Activated CD8-positive, alpha-beta T cell treated with anti-CD3 and anti-CD28 coated beads for 36 hours (primary cell): ENCODE results near the gene UTRN. TPM values are rescaled to one million over a fixed set of nuclear protein-coding genes. Genes with fewer than 3 reads are reported as not detected.

Source experiments
- ATAC-seq: fragments of 200-7000 bp; cut with Tn5 transposase; one replicate; pipeline ENCODE4 v1.10.0; 2021; ENCODE audit warnings: mild to moderate bottlenecking, moderate library complexity
- CTCF ChIA-PET: fragments of 350-600 bp; sonication (Branson Sonifier 250); formaldehyde crosslinking; loops from one replicate; lab custom pipeline; 2021; ENCODE audit warnings: antibody characterized with exemption; lab: Charles Lee
- POLR2A ChIA-PET: fragments of 350-600 bp; sonication (Branson Sonifier 250); formaldehyde crosslinking; loops from one replicate; lab custom pipeline; 2021; ENCODE audit warnings: antibody characterized with exemption; lab: Charles Lee
- DNase-seq: peaks from one replicate; pipeline ENCODE4 v3.0.0-alpha.2; 2020
- H3K27ac Mint-ChIP-seq: one replicate; pipeline ENCODE4 v1.8.0; 2021; ENCODE audit warnings: mild to moderate bottlenecking, mixed read lengths
- H3K27me3 Mint-ChIP-seq: one replicate; pipeline ENCODE4 v1.8.0; 2021; ENCODE audit warnings: mixed read lengths
- H3K36me3 Mint-ChIP-seq: one replicate; pipeline ENCODE4 v1.8.0; 2021; ENCODE audit warnings: low read depth, mixed read lengths
- H3K4me1 Mint-ChIP-seq: one replicate; pipeline ENCODE4 v1.8.0; 2021; ENCODE audit warnings: low read depth, mixed read lengths
- H3K4me3 Mint-ChIP-seq: one replicate; pipeline ENCODE4 v1.8.0; 2021; ENCODE audit warnings: mild to moderate bottlenecking, moderate library complexity, mixed read lengths
- H3K9me3 Mint-ChIP-seq: one replicate; pipeline ENCODE4 v1.8.0; 2021; ENCODE audit warnings: mixed read lengths
- intact Hi-C: fragments of 100-400 bp; cut with micrococcal nuclease; formaldehyde crosslinking; loops from one replicate; pipeline ENCODE4 v1.10.0; 2022
- total RNA-seq, 2 experiments: library from RNA; stranded (reverse); gene quantifications; one replicate each; pipeline ENCODE4 v1.2.3, GENCODE V29; 2021
- TF ChIP-seq, protein P1 (sequence below): fragments of 200-600 bp; IDR thresholded peaks from one replicate; pipeline ENCODE4 v1.8.0; 2022; ENCODE audit warnings: antibody characterized with exemption, mild to moderate bottlenecking

Gene UTRN
- total RNA-seq, 2 experiments from 2014 or later = 53.9 to 58.5 TPM

DNA sequence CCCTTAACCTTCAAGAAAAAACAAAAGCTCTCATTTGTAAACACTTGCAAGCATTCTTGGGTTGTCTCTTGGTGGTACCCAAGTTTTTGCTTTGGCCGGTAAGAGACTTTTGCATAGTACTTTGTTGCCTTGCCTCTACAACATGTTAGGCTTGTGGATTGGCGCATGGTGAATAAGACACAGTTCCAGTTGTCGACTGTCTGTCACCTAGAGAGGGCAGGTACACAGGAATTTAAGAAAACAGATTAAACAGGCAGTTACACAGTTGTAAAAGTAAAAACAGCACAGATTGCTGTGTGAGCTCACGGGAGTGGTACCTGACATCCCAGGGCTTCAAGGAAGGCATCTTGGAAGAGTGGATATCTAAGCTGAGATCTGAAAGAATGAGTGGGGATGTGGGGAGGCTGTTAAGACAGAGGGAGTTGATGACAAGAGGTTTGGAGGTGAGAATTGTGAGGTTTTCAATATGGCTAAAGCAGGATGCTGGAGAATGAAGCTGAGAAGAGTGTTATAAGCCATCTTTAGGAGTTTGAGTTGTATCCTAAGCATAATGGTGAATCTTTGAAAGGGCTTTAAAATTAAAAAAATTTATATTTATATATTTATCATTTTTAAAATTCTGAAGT is 19.2 kb downstream of the UTRN start:
- Mint-ChIP-seq H3K4me3 (no peak overlapping the region), H3K27me3 (peaks cover 4% of the 10 kb centered on the region), H3K9me3 (no peaks in the 10 kb centered on the region), H3K36me3 (peaks cover 1% of the 10 kb centered on the region), H3K4me1 (peaks cover 19% of the 10 kb centered on the region), H3K27ac (no peak overlapping the region)
- ATAC-seq (no peak), DNase-seq (no peak)
- ChIA-PET CTCF (interaction anchor here (2.5 kb wide), 1 partner anchor 12 kb away, joined by 6 read pairs; no protein-coding TSS in a partner anchor), POLR2A (interaction anchor here (0.8 to 2.6 kb wide), 5 partner anchors 10 to 40 kb away, joined by 3 to 9 read pairs (median 6); partner anchors contain the start of gene UTRN)
- intact Hi-C loops = no loop called here
- TF ChIP-seq, protein P1, sequence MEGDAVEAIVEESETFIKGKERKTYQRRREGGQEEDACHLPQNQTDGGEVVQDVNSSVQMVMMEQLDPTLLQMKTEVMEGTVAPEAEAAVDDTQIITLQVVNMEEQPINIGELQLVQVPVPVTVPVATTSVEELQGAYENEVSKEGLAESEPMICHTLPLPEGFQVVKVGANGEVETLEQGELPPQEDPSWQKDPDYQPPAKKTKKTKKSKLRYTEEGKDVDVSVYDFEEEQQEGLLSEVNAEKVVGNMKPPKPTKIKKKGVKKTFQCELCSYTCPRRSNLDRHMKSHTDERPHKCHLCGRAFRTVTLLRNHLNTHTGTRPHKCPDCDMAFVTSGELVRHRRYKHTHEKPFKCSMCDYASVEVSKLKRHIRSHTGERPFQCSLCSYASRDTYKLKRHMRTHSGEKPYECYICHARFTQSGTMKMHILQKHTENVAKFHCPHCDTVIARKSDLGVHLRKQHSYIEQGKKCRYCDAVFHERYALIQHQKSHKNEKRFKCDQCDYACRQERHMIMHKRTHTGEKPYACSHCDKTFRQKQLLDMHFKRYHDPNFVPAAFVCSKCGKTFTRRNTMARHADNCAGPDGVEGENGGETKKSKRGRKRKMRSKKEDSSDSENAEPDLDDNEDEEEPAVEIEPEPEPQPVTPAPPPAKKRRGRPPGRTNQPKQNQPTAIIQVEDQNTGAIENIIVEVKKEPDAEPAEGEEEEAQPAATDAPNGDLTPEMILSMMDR = no peak

DNA sequence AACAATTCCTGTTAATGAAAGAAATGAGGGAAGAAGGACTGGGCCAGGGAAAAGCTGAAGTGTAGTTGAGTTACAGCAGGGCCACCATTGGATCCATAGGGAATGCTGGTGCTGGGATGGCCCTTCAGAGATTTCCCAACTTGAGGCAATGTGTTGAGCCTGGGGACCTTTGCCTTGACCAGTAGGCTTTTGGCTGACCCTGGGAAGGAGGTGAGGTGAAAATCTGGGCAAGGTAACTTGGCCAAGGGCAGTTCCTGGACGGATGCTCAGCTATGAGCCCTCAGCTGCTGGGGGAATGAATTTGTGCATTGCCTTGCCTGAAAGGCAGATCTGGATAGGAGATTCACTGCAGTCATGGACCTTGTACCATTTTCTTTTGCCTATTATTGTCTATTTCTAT is 20.4 kb downstream of the UTRN start:
- Mint-ChIP-seq H3K27me3 (peaks cover 4% of the 10 kb centered on the region), H3K36me3 (peaks cover 1% of the 10 kb centered on the region), H3K9me3 (no peaks in the 10 kb centered on the region), H3K27ac (no peak overlapping the region), H3K4me1 (peaks cover 19% of the 10 kb centered on the region), H3K4me3 (no peak overlapping the region)
- intact Hi-C loops = no loop called here
- ATAC-seq (peak; percentile 26), DNase-seq (no peak)
- POLR2A ChIA-PET = interaction anchor here (0.6 to 2.6 kb wide), 5 partner anchors 9 to 863 kb away, joined by 3 to 9 read pairs (median 6); partner anchors contain the start of gene UTRN
- CTCF ChIA-PET = interaction anchor here (1.0 to 2.5 kb wide), 2 partner anchors 13 to 24 kb away, joined by 3 to 6 read pairs; no protein-coding TSS in a partner anchor
- TF ChIP-seq, protein P1 = no peak

DNA sequence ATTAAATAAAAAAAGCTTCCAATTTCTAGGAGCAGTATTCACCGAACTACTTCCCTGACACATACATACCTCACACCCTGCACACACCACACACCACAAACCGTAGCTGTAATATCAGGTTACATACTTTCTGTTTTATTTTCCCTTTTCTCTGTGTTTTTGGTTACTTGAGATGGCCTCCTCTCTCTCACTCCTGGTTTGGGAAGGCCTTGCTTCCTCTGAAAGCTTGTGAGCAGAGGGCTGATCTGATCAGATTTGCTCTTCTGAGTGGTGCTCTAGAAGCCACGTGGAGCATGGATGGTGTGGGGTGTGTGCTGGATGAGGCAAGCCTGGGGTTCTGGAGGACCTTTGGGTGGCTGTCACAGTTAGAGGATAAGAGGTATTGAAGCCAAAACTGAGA is 20.9 kb downstream of the UTRN start:
- ATAC-seq = peak; percentile 81

DNA sequence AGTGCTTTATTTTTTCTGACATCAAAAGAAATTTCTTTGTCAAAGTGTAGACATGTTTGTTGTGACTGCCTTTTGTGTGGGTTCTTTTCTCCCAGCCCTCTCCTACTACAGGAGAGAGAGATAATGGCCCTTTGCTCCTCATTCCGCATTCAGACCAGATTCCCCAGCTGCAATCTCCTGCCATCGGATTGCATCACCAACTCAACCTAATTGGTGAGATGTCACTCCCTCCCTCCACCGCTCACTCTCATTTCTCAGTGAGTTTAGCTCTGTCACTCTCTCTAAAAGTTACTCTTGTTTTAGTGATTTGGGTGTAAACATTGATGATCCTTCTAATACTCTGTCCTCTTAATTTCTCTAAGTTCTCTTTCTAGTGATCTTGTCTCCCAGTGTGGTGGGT is 22.7 kb downstream of the UTRN start:
- Mint-ChIP-seq H3K4me1 (peaks cover 24% of the 10 kb centered on the region), H3K9me3 (no peaks in the 10 kb centered on the region), H3K36me3 (peaks cover 1% of the 10 kb centered on the region), H3K4me3 (no peak overlapping the region), H3K27me3 (peaks cover 4% of the 10 kb centered on the region), H3K27ac (no peak overlapping the region)
- ChIA-PET CTCF (no interaction called here), POLR2A (no interaction called here)
- intact Hi-C loops = no loop called here
- DNase-seq (no peak), ATAC-seq (no peak)
- TF ChIP-seq, protein P1 = no peak

More for the DNA sequence above, 20.9 kb downstream of the UTRN start:
- peak; percentile 63 for DNase-seq
- POLR2A ChIA-PET = interaction anchor here (0.6 to 2.6 kb wide), 5 partner anchors 9 to 863 kb away, joined by 3 to 9 read pairs (median 6); partner anchors contain the start of gene UTRN
- H3K4me1 Mint-ChIP-seq = peaks cover 23% of the 10 kb centered on the region
- intact Hi-C loops = no loop called here
- TF ChIP-seq, protein P1 = no peak
- H3K27ac Mint-ChIP-seq = peak overlapping the region; percentile 81
- H3K27me3 Mint-ChIP-seq = peaks cover 4% of the 10 kb centered on the region
- peaks cover 1% of the 10 kb centered on the region for H3K36me3 Mint-ChIP-seq
- CTCF ChIA-PET = interaction anchor here (1.0 to 2.5 kb wide), 2 partner anchors 14 to 24 kb away, joined by 3 to 6 read pairs; no protein-coding TSS in a partner anchor
- H3K4me3 Mint-ChIP-seq = peak overlapping the region; percentile 26
- no peaks in the 10 kb centered on the region for H3K9me3 Mint-ChIP-seq

DNA sequence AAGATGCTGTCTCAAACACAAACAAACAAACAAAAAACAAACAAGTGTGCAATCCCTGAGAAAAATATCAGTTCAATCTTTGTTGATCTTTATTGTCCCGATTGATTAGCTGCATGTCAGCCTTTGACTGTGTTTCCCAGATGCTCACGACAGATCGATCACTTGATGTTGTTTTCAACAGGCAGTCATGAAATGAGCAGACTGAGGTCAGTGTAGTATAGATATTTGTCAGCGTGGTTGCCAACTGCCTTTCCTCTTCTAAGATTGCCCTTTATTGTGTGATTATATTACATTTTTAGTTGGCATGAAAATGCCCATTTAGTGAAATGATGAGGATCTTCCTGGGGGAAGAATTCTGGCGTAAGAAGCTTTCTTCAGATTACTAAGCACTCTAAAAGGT is 25.6 kb downstream of the UTRN start:
- Mint-ChIP-seq H3K36me3 (peaks cover 1% of the 10 kb centered on the region), H3K27ac (no peak overlapping the region), H3K4me1 (peaks cover 14% of the 10 kb centered on the region), H3K9me3 (no peaks in the 10 kb centered on the region), H3K27me3 (no peaks in the 10 kb centered on the region), H3K4me3 (no peak overlapping the region)
- ATAC-seq = peak; percentile 71
- peak; percentile 63 for DNase-seq
- intact Hi-C loops = no loop called here
- TF ChIP-seq, protein P1 = no peak
- ChIA-PET POLR2A (no interaction called here), CTCF (interaction anchor here (1.2 to 1.8 kb wide), 3 partner anchors 10 to 171 kb away, joined by 3 to 5 read pairs (median 4); no protein-coding TSS in a partner anchor)
